ENCODE data around the gene ARHGEF9.

- TF ChIP-seq CTCF (IDR thresholded peaks at IDR 0.05; ENCODE audit: low read depth, low read length) (no peak), EZH2phosphoT487 (IDR thresholded peaks at IDR 0.05; ENCODE audit: low read depth) (no peak)
Measured at GRCh38 chrX:63751481-63751880, 33.5 kb downstream of the ARHGEF9 start.
